Measurements from ENCODE around the gene MGRN1.

MGRN1 gene

GRCh38 chr16:4700997-4701743 is 76.5 kb downstream of the MGRN1 start:
- FAIRE-seq, result no peak

DNA sequence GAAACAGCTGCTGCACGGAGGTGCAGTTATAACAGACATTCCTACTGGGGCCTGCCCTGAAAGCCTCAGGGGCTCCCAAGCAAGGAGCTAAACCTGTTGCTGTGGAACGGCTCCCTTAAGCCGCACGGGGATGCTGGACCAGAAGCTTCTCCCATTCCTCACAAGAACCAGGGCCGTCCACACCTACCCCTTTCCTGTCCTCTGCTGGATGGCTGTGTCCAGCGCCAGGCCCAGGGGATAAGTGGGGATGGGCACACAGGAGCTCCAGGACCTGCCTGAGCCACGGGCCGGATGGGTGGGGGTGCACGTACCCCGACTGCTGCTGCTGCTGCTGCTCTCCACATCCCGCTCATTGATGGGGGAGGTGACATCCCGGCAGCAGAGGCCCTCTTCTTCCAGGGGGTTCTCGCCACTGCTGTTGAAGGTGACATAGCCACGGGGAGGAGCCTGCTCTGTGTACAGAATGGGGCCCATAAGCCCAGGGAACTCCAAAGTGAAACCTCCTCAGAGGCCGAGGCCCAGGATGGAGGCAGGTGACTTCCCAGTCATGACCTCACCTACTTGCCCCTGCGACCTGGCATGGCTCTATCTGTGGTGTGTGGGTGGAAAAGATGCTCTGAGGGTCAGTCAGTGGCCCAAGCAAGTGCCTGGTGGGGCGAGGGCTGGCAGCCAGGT is 77.3 kb downstream of the MGRN1 start:
- FAIRE-seq, result no peak

DNA sequence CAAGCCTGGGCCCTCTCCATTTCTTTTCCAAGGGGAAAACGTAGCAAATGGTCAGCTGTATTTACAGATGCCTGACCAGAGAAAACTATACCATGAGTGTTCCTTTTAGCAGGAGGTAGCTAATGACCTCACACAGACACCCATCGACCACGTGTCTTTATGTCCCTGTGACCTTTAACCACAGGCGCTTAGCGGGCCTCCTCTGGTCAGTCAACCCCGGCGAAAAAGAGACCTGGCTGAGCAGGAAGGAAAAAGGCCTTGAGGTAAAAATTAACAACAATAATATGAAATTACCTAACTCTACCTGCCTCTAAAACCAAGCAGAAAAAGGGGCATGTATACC is 77.8 kb downstream of the MGRN1 start:
- FAIRE-seq, result no peak

GRCh38 chr16:4703906-4704305 is 79.3 kb downstream of the MGRN1 start:
- no peak for FAIRE-seq

- FAIRE-seq, result no peak
These were observed 79.9 kb downstream of the MGRN1 start for GRCh38 chr16:4704491-4704890.

DNA sequence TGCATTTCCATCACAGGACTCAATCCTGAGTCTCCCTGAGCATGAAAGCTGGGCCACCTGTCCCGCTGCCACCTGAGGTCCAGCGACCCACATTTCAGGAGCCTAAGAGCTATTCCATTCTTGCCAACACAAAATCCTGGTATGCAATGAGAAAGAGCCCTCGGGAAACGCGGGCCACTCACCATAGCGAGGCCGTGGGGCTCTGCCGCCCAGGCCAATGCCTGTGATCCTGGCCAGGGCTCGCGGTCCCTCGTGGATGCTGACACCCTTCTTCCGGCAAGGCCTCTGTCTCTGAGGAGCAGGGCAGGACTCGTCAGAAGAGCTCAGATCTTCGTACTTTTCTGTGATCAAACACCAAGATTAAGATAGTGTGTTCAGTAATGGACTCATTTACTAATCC is 80.3 kb downstream of the MGRN1 start:
- no peak for FAIRE-seq

- no peak for FAIRE-seq
These were observed 82.2 kb downstream of the MGRN1 start for GRCh38 chr16:4706871-4707270.

DNA sequence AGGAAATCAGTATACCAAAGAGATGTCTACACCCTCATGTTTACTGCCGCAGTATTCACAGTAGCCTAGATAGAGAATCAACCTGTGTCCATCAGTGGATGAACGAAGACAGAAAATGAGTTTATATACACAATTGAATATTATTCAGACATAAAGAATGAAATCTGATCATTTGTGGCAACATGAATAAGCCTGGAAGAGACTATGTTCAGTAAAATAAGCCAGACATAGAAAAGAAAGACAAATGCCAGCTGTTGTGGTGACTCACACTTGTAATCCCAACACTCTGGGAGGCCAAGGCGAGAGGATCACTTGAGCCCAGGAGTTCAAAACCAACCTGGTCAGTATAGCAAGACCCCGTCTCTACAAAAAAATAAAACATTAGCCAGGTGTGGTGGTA is 84.9 kb downstream of the MGRN1 start:
- FAIRE-seq, result no peak

- FAIRE-seq, result no peak
These were observed 89.3 kb downstream of the MGRN1 start for GRCh38 chr16:4713663-4714501.

- no peak for FAIRE-seq
These were observed 90.4 kb downstream of the MGRN1 start for GRCh38 chr16:4714996-4715395.

DNA sequence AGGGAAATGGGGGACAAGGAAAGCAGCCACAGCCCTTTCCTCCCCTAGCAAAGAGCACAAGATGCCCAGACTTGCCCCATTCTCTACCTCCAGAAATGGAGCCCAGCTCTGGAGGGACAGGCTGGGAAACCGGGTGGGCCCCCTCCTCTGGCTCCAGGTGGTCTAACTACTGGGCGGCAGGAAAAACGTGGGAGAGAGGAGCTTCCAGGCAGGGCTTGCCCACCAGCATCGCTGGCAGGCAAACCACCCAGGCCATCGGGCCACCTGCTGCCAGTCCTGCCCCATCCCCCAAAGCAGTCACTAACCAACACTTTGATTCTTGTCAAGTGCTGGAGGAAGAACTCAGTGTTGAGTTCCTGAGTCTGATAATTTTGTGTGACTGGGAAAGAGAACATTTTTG is 93.8 kb downstream of the MGRN1 start:
- FAIRE-seq, result no peak

DNA sequence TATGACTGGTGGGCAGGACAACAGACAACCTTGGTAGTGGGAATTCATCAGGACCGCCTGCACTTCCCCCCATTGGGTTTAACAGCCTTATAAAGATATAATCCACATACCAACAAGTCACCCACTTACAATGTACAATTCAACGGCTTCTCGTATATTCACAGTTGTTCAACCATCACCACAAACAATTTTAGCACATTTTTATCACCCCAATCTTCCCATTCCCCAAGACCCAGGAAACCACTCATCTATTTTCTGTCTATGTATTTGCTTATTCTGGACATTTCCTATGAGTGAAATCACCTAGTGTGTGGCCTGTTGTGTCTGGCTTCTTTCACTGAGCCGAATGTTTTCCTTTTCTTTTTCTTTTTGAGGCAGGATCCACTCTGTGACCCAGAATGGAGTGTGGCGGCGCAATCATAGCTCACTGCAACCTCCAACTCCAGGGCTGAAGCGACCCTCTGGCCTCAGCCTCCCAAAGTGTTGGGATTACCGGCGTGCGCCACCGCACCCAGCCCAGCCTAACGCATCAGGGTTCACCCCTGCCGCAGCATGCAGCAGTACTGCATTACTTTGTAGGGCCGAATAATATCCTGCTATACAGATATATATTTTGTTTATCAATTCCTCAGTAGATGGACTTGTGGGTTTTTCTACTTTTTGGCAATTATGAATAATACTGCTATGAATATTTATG is 98.6 kb downstream of the MGRN1 start:
- FAIRE-seq, result no peak

- FAIRE-seq, result no peak
These were observed 100.1 kb downstream of the MGRN1 start for GRCh38 chr16:4724661-4725270.

GRCh38 chr16:4726616-4727015 is 102.0 kb downstream of the MGRN1 start:
- FAIRE-seq, result no peak

DNA sequence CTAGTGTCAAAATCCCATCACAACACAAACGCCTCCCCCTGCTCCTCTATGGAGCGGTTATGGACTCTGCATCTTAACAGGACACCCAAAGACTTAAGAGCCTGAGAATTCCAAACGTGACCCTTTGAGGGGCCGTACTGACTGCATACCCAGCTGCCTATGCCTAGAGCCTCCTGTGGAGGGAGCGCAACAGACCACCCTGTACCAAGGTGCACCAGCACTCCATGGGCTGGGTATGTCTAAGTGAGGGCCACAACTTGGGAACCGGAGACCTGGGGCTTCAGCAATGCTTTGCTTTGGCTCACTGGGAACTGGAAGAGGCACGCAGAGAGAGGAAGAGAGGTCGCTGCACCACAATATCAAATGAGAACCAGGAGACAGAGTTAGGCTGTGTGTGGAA is 104.0 kb downstream of the MGRN1 start:
- no peak for FAIRE-seq

DNA sequence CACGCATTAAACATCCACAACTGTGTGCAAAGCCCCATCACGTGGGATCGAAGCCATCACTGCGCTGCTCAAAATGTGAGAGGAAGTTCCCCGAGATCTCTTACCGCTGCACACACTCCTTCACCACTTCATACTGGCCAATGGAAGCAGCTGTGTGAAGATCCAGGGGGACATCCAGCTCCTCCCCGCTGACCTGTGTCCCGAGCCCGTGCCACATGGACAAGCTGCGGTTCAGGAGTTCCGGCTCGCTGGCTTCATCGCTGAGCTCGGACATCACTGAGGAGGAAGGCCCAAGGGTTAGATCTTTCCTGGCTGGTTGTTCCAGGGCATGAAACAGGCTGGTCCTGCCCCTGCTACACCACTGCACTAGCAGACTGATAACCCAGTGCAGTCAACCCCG is 105.2 kb downstream of the MGRN1 start:
- no peak for FAIRE-seq

GRCh38 chr16:4733211-4733742 is 108.7 kb downstream of the MGRN1 start:
- FAIRE-seq, result no peak

DNA sequence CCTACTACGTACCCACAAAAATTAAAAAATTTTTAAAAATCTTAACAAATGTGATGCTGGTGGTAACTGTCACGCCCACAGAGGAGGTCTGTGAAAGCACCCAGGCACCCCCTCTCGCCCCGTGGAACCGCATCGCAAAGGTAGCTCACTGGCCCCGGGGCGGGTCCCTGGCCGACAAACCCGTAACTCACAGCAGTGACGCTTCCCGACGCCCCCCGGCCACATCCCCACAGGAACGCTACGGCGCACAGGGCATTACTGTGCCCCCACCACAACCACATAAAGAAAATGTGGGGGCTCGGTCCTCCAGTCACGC is 109.1 kb downstream of the MGRN1 start:
- no peak for FAIRE-seq

GRCh38 chr16:4734063-4734729 is 109.6 kb downstream of the MGRN1 start, which contains the start of the genes ANKS3 and DNAAF8:
Gene ANKS3, minus strand, starts transcription at chr16:4734271. Its CDS starts 4,122 bp downstream, at chr16:4730149.
Gene DNAAF8, plus strand, starts transcription at chr16:4734537. Its CDS starts 1,978 bp downstream, at chr16:4736515.
- peak; percentile 92 for FAIRE-seq

DNA sequence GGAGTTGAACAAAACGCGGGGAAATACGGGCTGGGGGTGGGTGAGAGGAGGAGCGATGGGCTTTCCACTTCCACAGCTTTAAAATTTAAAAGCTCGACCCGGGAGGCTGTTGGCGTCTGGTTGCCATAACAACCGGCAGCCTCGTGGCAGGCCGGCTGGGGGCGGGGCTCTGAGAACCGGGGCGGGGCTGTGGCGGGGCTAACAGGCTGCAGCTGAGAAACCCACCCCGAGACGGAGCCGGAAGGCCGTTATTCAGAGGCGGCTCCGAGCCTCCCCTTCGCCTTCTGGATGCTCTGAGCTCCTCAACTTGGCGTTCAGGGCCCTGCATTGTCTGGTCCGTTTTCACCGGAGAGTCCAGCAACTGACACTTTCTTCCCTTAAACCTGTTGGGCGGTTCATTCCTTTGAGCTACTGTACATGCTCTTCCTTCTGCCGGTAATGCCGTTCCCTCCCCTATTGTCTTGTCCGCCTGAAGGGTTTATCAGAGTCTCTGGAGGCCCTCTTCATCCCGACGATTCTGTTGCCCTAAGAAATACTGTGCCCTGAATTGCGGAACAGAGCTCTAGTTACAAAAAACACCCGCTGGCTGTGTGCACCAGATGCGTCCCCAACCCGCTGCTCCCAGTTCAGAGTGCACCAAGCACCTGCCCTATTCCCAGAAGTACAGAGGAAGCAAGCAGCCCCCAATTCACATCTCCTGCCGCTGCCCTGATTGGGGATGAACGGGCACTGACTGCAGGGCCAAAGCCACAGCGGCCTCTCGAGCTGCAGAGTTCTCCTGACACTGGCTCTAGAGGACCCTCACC is 110.3 kb downstream of the MGRN1 start:
- FAIRE-seq, result no peak

DNA sequence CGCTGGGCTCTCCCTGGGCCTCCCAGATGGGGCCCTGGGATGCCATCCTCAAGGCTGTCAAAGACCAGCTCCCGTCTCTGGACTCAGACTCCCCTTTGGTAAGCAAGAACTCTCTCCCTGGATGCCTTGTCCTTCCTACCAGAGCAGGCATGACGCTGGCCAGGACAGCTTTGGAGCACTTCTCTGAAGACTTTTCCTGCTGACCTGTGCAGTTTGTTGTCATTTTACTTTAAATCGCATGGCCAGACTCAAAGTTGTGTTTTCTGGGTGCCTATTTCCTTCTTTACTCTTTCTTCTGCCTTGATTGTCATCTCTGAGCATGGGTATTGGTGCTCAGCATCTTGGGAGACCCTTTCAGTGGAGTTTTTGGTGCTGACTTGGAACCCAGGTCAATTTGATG is 111.9 kb downstream of the MGRN1 start:
- no peak for FAIRE-seq
